Measurements from ENCODE around the gene NCAPH2. TPM values are rescaled to one million over a fixed set of nuclear protein-coding genes. Genes with fewer than 3 reads are reported as not detected.

Gene NCAPH2
- total RNA-seq, 3 donors from 2014 or later (not counting 1 experiment from before 2014, with no cell fraction given), result 94.5 to 106 (median 104) TPM

DNA sequence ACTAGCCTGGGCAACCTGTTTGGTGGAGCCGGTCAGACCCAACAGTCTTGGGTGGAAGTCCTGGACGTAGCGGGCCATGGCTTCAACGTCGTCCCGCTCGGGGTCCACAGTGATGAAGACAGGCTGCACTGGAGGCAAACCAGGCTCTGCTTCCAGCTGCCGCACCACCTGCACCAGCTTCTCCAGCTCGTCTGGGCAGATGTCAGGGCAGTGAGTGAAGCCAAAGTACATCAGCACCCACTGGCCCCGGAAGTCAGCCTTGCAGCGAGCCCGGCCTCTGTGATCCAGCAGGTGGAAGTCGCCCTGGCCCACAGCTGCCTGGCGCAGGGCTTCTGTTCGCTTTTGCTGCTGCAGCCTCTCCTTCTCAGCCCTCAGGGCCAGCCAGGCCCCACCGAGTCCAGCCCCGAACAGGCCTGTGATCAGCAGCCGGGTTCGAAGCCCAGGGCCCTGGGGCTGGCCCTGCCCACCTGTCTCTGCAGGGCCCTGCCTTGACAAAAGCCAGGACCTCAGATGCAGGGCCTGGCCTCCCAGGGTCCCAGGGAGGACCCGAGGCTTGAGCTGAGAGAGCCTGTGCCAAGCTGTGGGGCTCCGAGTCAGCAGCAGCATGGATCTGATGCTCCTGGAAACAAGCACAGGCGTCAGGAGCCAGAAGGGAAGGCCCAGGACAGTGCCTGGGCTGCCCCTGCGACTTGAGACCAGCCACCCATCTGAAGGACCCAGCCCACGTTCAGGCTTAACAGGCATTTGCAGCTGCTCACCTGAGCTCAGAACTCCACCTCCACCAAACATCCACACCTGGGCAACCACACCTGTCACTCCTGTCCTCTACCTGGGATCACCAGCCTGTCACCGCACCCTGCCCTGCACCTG, 16.0 kb downstream of the NCAPH2 start:
- WGBS (ENCODE audit: insufficient coverage), result 93% methylated on average over 25 of the region's 25 CpGs
- H3K4me1 Mint-ChIP-seq, result peaks cover 26 to 30% of the 10 kb centered on the region in 2 donors
- peak overlapping the region; percentile 90 for H3K4me3 Mint-ChIP-seq
- no peak for DNase-seq
- peaks cover 28% of the 10 kb centered on the region for H3K36me3 ChIP-seq (ENCODE audit: control insufficient read depth, insufficient read depth, low read length)
- no peak overlapping the region for H3K4me3 ChIP-seq (ENCODE audit: low read length)
- no peaks in the 10 kb centered on the region for H3K9me3 Mint-ChIP-seq
- intact Hi-C loops (cut with micrococcal nuclease), result no loop called here
- no peaks in the 10 kb centered on the region for H3K27me3 Mint-ChIP-seq (ENCODE audit: low read depth in 2 of 2)
- no peaks in the 10 kb centered on the region for H3K27me3 ChIP-seq (ENCODE audit: control insufficient read depth, insufficient read depth, low read length)
- ATAC-seq, result no peak
- H3K9me3 ChIP-seq (ENCODE audit: control insufficient read depth, insufficient read depth, low read length), result no peaks in the 10 kb centered on the region
- peaks cover 38% of the 10 kb centered on the region for H3K4me1 ChIP-seq (ENCODE audit: control insufficient read depth, insufficient read depth, low read length)
- TF ChIP-seq, protein P1, sequence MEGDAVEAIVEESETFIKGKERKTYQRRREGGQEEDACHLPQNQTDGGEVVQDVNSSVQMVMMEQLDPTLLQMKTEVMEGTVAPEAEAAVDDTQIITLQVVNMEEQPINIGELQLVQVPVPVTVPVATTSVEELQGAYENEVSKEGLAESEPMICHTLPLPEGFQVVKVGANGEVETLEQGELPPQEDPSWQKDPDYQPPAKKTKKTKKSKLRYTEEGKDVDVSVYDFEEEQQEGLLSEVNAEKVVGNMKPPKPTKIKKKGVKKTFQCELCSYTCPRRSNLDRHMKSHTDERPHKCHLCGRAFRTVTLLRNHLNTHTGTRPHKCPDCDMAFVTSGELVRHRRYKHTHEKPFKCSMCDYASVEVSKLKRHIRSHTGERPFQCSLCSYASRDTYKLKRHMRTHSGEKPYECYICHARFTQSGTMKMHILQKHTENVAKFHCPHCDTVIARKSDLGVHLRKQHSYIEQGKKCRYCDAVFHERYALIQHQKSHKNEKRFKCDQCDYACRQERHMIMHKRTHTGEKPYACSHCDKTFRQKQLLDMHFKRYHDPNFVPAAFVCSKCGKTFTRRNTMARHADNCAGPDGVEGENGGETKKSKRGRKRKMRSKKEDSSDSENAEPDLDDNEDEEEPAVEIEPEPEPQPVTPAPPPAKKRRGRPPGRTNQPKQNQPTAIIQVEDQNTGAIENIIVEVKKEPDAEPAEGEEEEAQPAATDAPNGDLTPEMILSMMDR (IDR thresholded peaks at IDR 0.05), result no peak
- no peaks in the 10 kb centered on the region for H3K36me3 Mint-ChIP-seq
- H3K27ac ChIP-seq (ENCODE audit: low read length), result no peak overlapping the region
- peak overlapping the region; percentile 81 to 91 for H3K27ac Mint-ChIP-seq

DNA sequence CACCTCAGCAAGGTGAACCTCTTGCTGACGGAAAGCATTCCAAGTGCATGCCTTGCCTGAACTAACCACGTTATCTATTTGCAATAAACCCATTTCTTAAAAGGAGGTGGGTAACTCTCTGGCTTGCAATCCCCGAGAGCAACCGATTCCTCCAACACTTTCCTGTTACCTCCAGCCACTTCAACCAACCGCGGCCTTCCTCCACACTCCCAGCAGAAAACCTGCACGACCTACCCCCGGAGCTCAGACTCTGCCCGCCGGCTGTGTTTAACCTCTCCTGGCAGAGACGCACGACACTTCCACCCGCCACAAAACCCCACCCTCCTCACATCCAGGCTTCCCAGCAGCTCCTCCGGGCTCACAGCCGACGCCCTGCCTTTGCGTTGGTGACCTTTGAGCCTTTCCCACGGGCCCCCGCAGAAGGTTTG, 16.7 kb downstream of the NCAPH2 start:
- Histone ChIP-seq H3K36me3 (ENCODE audit: control insufficient read depth, insufficient read depth, low read length) (peaks cover 23% of the 10 kb centered on the region), H3K27me3 (ENCODE audit: control insufficient read depth, insufficient read depth, low read length) (no peaks in the 10 kb centered on the region), H3K27ac (ENCODE audit: low read length) (peak overlapping the region; percentile 56), H3K4me3 (ENCODE audit: low read length) (peak overlapping the region; percentile 40), H3K9me3 (ENCODE audit: control insufficient read depth, insufficient read depth, low read length) (no peaks in the 10 kb centered on the region), H3K4me1 (ENCODE audit: control insufficient read depth, insufficient read depth, low read length) (peaks cover 45% of the 10 kb centered on the region)
- WGBS (ENCODE audit: insufficient coverage), result 9% methylated on average over 19 of the region's 19 CpGs
- intact Hi-C loops (cut with micrococcal nuclease), result loop anchor here (1.0 to 5.0 kb wide), 2 partner anchors 16 to 38 kb away; partner anchors contain the start of genes NCAPH2 and SYCE3
- DNase-seq, result no peak
- Mint-ChIP-seq H3K36me3 (no peaks in the 10 kb centered on the region), H3K27ac (peak overlapping the region; percentile 81 to 91), H3K4me1 (peaks cover 26 to 30% of the 10 kb centered on the region in 2 donors), H3K4me3 (peak overlapping the region; percentile 90), H3K27me3 (ENCODE audit: low read depth in 2 of 2) (no peaks in the 10 kb centered on the region), H3K9me3 (no peaks in the 10 kb centered on the region)
- ATAC-seq, result no peak
- TF ChIP-seq, protein P1 (IDR thresholded peaks at IDR 0.05), result no peak

DNA sequence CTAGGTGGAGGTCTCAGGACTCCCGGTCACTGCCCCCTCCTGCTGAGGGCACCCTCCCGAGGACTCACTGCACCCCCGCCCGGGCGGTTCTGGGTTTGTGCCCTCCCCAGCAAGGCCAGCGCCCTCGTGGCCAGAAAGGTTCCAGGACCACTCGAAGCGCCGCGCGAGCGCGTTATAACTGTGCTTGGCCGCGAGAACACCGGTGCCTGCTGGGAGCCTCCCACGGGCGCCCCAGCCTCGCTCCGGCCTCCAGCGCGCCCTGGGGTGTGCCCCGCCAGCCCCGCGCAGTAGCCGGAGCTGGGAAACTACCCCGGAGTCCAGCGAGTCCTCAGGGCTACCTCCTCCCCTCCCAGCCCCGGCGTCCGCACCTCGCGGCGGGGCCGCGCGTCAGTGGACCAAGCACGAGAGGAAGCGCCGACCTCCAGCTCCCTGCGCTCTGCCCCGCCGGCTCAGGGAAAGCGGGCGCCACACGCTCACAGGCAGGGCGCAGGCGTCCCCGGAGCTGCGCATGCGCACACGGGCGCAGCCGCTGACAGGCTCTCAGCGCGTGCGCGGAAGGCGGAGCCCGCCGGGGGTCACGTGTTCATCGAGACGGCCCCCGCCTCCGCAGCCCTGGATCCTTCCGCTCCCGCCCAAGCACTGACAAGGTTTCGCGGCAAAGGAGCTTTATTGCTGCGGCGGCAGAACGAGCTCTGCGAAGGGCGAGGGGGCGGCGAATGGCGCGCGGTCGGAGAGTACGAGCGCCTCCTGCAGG, 17.3 kb downstream of the NCAPH2 start, which contains the start of gene SCO2:
Gene SCO2 (minus strand): TSS at position 495 of the 754 bp plus-strand sequence. CDS start 1,187 bp downstream, outside the sequence.
- Mint-ChIP-seq H3K36me3 (no peaks in the 10 kb centered on the region), H3K4me3 (peak within 1 kb of the TSS; percentile 90), H3K27ac (peak within 1 kb of the TSS; percentile 84 to 91), H3K27me3 (ENCODE audit: low read depth in 2 of 2) (no peaks in the 10 kb centered on the region), H3K4me1 (peaks cover 26 to 30% of the 10 kb centered on the region in 2 donors), H3K9me3 (no peaks in the 10 kb centered on the region)
- peak within 1 kb of the TSS; percentile 93 for H3K27ac ChIP-seq (ENCODE audit: low read length)
- H3K9me3 ChIP-seq (ENCODE audit: control insufficient read depth, insufficient read depth, low read length), result no peaks in the 10 kb centered on the region
- H3K36me3 ChIP-seq (ENCODE audit: control insufficient read depth, insufficient read depth, low read length), result peaks cover 23% of the 10 kb centered on the region
- H3K4me1 ChIP-seq (ENCODE audit: control insufficient read depth, insufficient read depth, low read length), result peaks cover 48% of the 10 kb centered on the region
- peak; percentile 60 to 78 (median 69) for ATAC-seq
- DNase-seq, result peak; percentile 95 to 100
- H3K27me3 ChIP-seq (ENCODE audit: control insufficient read depth, insufficient read depth, low read length), result no peaks in the 10 kb centered on the region
- TF ChIP-seq, protein P1 (IDR thresholded peaks at IDR 0.05), result no peak
- intact Hi-C loops (cut with micrococcal nuclease), result loop anchor here (1.0 to 5.0 kb wide), 2 partner anchors 17 to 37 kb away; partner anchors contain the start of genes NCAPH2 and SYCE3
- WGBS (ENCODE audit: insufficient coverage), result under 1% methylated on average over 84 of the region's 84 CpGs
- H3K4me3 ChIP-seq (ENCODE audit: low read length), result peak within 1 kb of the TSS; percentile 76
